Thoracic aorta (tissue), 2 donors: ENCODE measurements around the gene RNF8. TPM values are rescaled to one million over a fixed set of nuclear protein-coding genes. Genes with fewer than 3 reads are reported as not detected.

Experiments used
- ATAC-seq: fragments of 150-250 bp; one replicate; pipeline ENCODE4 v1.8.0; 2017; ENCODE audit warnings: low read depth; ENCODE audit not compliant: insufficient number of reproducible peaks, low FRiP score
- DNase-seq: peaks from one replicate; pipeline ENCODE4 v3.0.0-alpha.2; 2020; ENCODE audit warnings: low spot score
- H3K27ac ChIP-seq, 2 donors: fragments of 200-600 bp; sonication (generic); 1 replicate in 1 of 2; 2 replicates in 1 of 2; pipeline ENCODE4 v1.5.1; 2016; ENCODE audit warnings: mild to moderate bottlenecking in 2 of 2, moderate library complexity in 2 of 2
- H3K27me3 ChIP-seq: fragments of 200-600 bp; sonication (generic); replicated peaks from 2 replicates; pipeline ENCODE4 v1.6.0; 2016; ENCODE audit warnings: mild to moderate bottlenecking; ENCODE audit not compliant: insufficient read depth
- H3K36me3 ChIP-seq: fragments of 200-600 bp; sonication (generic); one replicate; pipeline ENCODE4 v1.5.1; 2016
- H3K4me1 ChIP-seq, 2 donors: fragments of 200-600 bp; sonication (generic); 1 replicate in 1 of 2; 2 replicates in 1 of 2; pipeline versions ENCODE4 v1.5.1 to v1.6.0; 2016; ENCODE audit warnings: low read depth in 2 of 2, mild to moderate bottlenecking in 1 of 2; ENCODE audit not compliant: control insufficient read depth in 1 of 2
- H3K4me3 ChIP-seq: fragments of 200-600 bp; sonication (generic); 2 replicates; pipeline ENCODE4 v1.5.1; 2016; ENCODE audit warnings: mild to moderate bottlenecking
- H3K9me3 ChIP-seq: fragments of 200-600 bp; sonication (generic); 2 replicates; pipeline ENCODE4 v1.5.1; 2016
- total RNA-seq, 2 donors: library from RNA; depleted of rRNA; stranded (reverse); fragments of >200 nt; gene quantifications; one replicate each; pipeline versions ENCODE4 v1.1.0 to v1.2.3, GENCODE V29; 2016
- TF ChIP-seq, protein P1 (sequence below): fragments of 200-600 bp; sonication (generic); IDR thresholded peaks from one replicate; pipeline ENCODE4 v1.5.1; 2019; ENCODE audit warnings: antibody characterized with exemption

RNF8 gene
- total RNA-seq, 2 donors from 2014 or later = 10.0 to 16.6 TPM

DNA sequence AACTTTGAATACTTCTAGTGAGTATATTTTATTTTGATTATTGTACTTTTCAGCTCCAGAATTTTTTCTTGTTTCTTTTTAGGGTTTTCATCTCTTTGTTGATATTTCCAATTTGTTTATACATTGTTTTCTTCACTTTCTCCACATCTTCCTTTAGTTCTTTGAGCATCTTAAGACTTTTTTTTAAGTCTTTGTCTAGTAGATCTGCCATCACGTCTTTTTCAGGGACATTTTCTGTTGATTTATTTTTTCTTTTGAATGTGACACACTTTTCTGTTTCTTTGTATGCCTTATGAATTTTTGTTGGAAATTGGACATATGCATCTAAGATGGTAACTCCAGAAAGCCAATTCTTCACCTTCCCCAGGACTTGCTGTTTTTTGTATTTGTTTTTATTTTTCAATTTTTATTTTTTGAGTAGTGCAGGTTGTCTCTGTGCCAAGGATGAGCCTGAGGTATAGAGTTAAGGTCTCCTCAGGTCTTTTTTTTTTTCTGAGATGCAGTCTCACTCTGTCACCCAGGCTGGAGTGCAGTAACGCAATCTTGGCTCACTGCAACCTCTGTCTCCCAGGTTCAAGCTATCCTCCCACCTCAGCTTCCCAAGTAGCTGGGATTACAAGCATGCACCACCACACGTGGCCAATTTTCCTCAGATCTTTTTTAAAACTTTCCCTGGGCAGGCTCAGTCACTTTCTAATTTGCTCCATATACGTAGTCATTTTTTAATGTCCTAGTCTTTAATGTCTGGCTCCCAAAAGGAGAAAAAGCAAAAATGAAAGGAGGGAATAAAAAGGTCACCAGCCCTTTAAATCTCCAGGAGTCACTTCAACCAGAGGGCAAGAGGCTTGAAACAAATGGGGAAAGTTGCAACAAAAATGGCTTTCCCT is 72.5 kb downstream of the RNF8 start:
- ATAC-seq = no peak
- TF ChIP-seq, protein P1, sequence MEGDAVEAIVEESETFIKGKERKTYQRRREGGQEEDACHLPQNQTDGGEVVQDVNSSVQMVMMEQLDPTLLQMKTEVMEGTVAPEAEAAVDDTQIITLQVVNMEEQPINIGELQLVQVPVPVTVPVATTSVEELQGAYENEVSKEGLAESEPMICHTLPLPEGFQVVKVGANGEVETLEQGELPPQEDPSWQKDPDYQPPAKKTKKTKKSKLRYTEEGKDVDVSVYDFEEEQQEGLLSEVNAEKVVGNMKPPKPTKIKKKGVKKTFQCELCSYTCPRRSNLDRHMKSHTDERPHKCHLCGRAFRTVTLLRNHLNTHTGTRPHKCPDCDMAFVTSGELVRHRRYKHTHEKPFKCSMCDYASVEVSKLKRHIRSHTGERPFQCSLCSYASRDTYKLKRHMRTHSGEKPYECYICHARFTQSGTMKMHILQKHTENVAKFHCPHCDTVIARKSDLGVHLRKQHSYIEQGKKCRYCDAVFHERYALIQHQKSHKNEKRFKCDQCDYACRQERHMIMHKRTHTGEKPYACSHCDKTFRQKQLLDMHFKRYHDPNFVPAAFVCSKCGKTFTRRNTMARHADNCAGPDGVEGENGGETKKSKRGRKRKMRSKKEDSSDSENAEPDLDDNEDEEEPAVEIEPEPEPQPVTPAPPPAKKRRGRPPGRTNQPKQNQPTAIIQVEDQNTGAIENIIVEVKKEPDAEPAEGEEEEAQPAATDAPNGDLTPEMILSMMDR = no peak
- no peaks in the 10 kb centered on the region for H3K36me3 ChIP-seq

DNA sequence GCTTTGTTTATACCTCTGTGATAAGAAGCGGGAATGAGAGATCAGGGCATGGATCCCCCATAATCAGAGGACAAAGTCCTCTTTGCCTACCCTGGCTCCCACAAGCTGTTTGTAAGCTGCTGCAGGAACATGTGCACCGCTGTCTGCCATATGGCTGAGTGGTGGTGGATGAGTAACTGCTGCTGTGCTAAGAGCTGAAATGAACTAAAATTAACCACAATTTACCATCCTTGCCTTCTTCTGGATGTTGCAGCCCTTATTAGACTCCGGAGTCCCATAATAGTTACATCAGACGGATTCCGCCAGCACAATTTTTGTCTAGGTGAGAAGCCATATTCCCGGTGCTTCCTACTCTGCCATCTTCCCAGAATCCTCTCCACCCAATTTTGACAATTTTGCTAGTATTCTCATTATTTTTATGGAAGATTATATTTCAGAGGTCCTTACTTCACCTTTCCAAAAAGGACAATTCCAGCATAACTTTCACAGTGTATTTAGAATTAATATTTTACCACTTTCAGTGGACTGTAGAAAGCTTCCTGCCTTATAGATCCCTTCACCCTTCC is 73.2 kb downstream of the RNF8 start:
- TF ChIP-seq, protein P1 = no peak
- Histone ChIP-seq H3K4me3 (no peak overlapping the region), H3K27ac (no peak overlapping the region), H3K36me3 (no peaks in the 10 kb centered on the region), H3K4me1 (no peaks in the 10 kb centered on the region), H3K27me3 (no peaks in the 10 kb centered on the region), H3K9me3 (no peaks in the 10 kb centered on the region)
- ATAC-seq (no peak), DNase-seq (no peak)

More for the DNA sequence above, 72.5 kb downstream of the RNF8 start:
- Histone ChIP-seq H3K4me3 (no peak overlapping the region), H3K9me3 (no peaks in the 10 kb centered on the region), H3K27ac (no peak overlapping the region), H3K4me1 (no peaks in the 10 kb centered on the region), H3K27me3 (no peaks in the 10 kb centered on the region)
- no peak for DNase-seq

DNA sequence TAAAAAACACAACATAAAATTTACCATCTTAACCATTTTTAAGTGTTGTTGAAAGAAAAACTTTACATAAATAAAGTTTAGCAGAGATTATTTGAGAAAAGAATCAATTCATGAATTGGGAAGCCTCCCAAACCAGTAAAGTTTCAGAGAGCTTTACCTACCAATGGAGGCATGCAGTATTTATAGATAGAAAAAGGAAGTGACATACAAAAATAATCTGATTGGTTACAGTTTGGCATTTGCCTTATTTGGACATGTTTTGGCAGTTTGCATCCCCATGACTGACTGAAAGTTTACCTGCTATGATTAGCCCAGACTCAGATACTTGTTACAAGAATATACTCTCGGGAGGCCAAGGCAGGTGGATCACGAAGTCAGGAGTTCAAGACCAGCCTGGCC is 75.6 kb downstream of the RNF8 start:
- DNase-seq = no peak
- H3K27ac ChIP-seq = no peak overlapping the region
- H3K27me3 ChIP-seq = no peaks in the 10 kb centered on the region
- H3K36me3 ChIP-seq = no peaks in the 10 kb centered on the region
- no peak overlapping the region for H3K4me3 ChIP-seq
- no peak for ATAC-seq
- H3K9me3 ChIP-seq = no peaks in the 10 kb centered on the region
- TF ChIP-seq, protein P1 = no peak
- peaks cover 6 to 12% of the 10 kb centered on the region in 2 donors for H3K4me1 ChIP-seq

DNA sequence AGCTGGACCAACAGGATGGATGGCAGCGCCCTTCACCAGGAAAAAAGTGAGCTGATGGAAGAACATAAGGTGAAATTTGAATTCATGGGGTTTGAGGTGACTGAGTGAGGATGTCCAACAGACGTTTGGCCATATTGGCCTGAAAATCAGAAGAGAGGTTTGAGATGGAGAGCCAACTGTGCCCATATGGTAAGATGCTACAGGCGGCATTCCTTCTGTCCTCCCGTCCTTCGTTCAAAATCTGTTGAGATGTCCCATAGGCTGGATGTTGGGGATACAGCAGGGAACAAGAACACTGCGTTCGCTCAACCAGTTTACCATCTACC is 78.8 kb downstream of the RNF8 start:
- no peaks in the 10 kb centered on the region for H3K36me3 ChIP-seq
- H3K27me3 ChIP-seq = no peaks in the 10 kb centered on the region
- ATAC-seq = no peak
- peaks cover 10 to 17% of the 10 kb centered on the region in 2 donors for H3K4me1 ChIP-seq
- H3K4me3 ChIP-seq = peak overlapping the region; percentile 92
- TF ChIP-seq, protein P1 = no peak
- peak overlapping the region; percentile 92 to 95 for H3K27ac ChIP-seq
- no peak for DNase-seq
- no peaks in the 10 kb centered on the region for H3K9me3 ChIP-seq

DNA sequence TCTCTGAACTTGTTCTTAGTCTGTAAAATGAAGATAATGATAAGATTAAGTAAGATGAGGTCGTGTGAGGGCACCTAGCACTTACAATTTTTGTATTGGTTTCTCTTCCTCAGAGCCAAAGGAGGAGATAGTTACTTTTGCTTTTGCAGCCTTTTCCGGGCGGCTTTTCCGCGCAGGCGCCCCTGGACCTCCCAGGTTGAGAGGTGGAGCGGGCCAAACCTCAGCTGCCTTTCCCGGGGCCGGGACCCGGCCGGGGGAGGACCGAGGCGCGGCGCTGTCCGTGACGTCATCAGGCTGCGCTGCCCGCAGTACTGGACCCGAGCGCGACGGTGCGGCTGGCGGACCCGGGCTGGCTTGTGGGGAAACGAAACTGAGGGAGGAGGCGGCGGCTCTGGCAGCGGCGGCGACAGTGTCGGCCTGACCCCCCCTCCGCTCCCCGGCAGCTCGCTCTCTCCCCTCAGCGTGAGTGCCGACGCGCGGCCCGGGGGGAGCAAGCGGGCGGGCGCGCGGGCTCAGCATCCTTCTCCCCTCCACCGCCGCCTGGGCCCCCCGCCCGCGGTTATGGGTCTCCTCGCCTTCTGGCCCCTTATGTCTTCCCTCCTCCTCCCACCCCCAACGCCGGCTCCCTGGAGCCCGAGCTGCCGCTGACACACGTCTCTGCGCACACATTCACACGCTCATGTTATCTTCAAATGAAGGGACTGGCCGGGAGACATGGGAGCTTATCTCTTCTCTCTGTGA is 79.3 kb downstream of the RNF8 start, which contains the start of gene CMTR1:
Gene CMTR1 (plus strand): TSS at position 306 of the 741 bp plus-strand sequence. CDS start 2,409 bp downstream, outside the sequence.
- Histone ChIP-seq H3K27me3 (no peaks in the 10 kb centered on the region), H3K9me3 (no peaks in the 10 kb centered on the region), H3K4me1 (peaks cover 10 to 17% of the 10 kb centered on the region in 2 donors), H3K36me3 (no peaks in the 10 kb centered on the region), H3K4me3 (peak within 1 kb of the TSS; percentile 92), H3K27ac (peak within 1 kb of the TSS; percentile 92 to 95)
- TF ChIP-seq, protein P1 = no peak
- peak; percentile 68 for DNase-seq
- ATAC-seq = peak; percentile 98
